IPS DF 4.7 (cell line): Measurements from ENCODE around the gene SUSD1.
"Not testable (repeated sequence)": the region's sequence is repeated elsewhere in the genome, so short reads cannot be mapped to it uniquely, and the experiment has no call there.

Experiments
- DNase-seq: peaks from one replicate; pipeline ENCODE4 v3.0.0-alpha.2; 2013; ENCODE audit warnings: low spot score; ENCODE audit errors: extremely low read depth

SUSD1 gene

GRCh38 chr9:112132356-112132755, 42.7 kb downstream of the SUSD1 start:
- no peak for DNase-seq

GRCh38 chr9:112130997-112131396, 44.1 kb downstream of the SUSD1 start:
- DNase-seq: no peak

GRCh38 chr9:112130347-112130746, 44.8 kb downstream of the SUSD1 start:
- DNase-seq: no peak

- no peak for DNase-seq
Measured at GRCh38 chr9:112129246-112129645, 45.9 kb downstream of the SUSD1 start.

- not testable (repeated sequence) for DNase-seq
Measured at GRCh38 chr9:112128399-112128798, 46.7 kb downstream of the SUSD1 start.

GRCh38 chr9:112127281-112127680, 47.8 kb downstream of the SUSD1 start:
- DNase-seq: no peak

- no peak for DNase-seq
Measured at GRCh38 chr9:112125951-112126388, 49.1 kb downstream of the SUSD1 start.

GRCh38 chr9:112124156-112124555, 50.9 kb downstream of the SUSD1 start:
- DNase-seq: no peak

GRCh38 chr9:112121633-112122032, 53.5 kb downstream of the SUSD1 start:
- DNase-seq: no peak

- no peak for DNase-seq
Measured at GRCh38 chr9:112120439-112120925, 54.6 kb downstream of the SUSD1 start.

GRCh38 chr9:112120030-112120341, 55.1 kb downstream of the SUSD1 start:
- DNase-seq: no peak

GRCh38 chr9:112119225-112120029, 55.7 kb downstream of the SUSD1 start:
- DNase-seq: no peak

GRCh38 chr9:112118009-112118408, 57.1 kb downstream of the SUSD1 start:
- DNase-seq: no peak

GRCh38 chr9:112115970-112116753, 58.9 kb downstream of the SUSD1 start:
- DNase-seq: no peak

GRCh38 chr9:112115109-112115508, 60.0 kb downstream of the SUSD1 start:
- DNase-seq: no peak

- DNase-seq: no peak
Measured at GRCh38 chr9:112112941-112113681, 62.0 kb downstream of the SUSD1 start.

- DNase-seq: no peak
Measured at GRCh38 chr9:112112519-112112918, 62.6 kb downstream of the SUSD1 start.

GRCh38 chr9:112111461-112111860, 63.6 kb downstream of the SUSD1 start:
- DNase-seq: no peak

- DNase-seq: no peak
Measured at GRCh38 chr9:112110777-112111113, 64.4 kb downstream of the SUSD1 start.

- DNase-seq: no peak
Measured at GRCh38 chr9:112110094-112110776, 64.9 kb downstream of the SUSD1 start.

GRCh38 chr9:112104901-112105300, 70.2 kb downstream of the SUSD1 start:
- no peak for DNase-seq
